Esophagus mucosa (tissue), 1 donor: ENCODE measurements around the gene KCMF1. TPM values are rescaled to one million over a fixed set of nuclear protein-coding genes. Genes with fewer than 3 reads are reported as not detected.

Experiments
- ATAC-seq: fragments of 200-7000 bp; cut with Tn5 transposase; one replicate; pipeline ENCODE4 v1.9.1; 2020
- total RNA-seq: library from RNA; stranded (reverse); gene quantifications from one replicate; pipeline ENCODE4 v1.2.4, GENCODE V29; 2023
- donor health status: DM: yes; HTN: yes; CAD: no.

Gene KCMF1
- total RNA-seq, 1 donor from 2014 or later: 80.7 TPM

- no peak for ATAC-seq
These were observed 14.3 kb upstream of the KCMF1 start for GRCh38 chr2:84956334-84957297.

GRCh38 chr2:84957771-84958134 lies 13.2 kb upstream of the KCMF1 start:
- ATAC-seq: no peak

- ATAC-seq: peak; percentile 96
These were observed 12.6 kb upstream of the KCMF1 start for GRCh38 chr2:84958135-84959059.

GRCh38 chr2:84959095-84959565 lies 11.8 kb upstream of the KCMF1 start:
- ATAC-seq: peak; percentile 41

GRCh38 chr2:84959566-84960506 lies 11.1 kb upstream of the KCMF1 start:
- no peak for ATAC-seq

GRCh38 chr2:84962917-84963316 lies 8.0 kb upstream of the KCMF1 start:
- no peak for ATAC-seq

GRCh38 chr2:84963323-84963691 lies 7.7 kb upstream of the KCMF1 start:
- no peak for ATAC-seq

GRCh38 chr2:84963692-84964405 lies 7.1 kb upstream of the KCMF1 start:
- no peak for ATAC-seq

- no peak for ATAC-seq
These were observed 6.4 kb upstream of the KCMF1 start for GRCh38 chr2:84964406-84965191.

- no peak for ATAC-seq
These were observed 5.8 kb upstream of the KCMF1 start for GRCh38 chr2:84965192-84965516.

- no peak for ATAC-seq
These were observed 5.1 kb upstream of the KCMF1 start for GRCh38 chr2:84965827-84966226.

GRCh38 chr2:84966731-84967130 lies 4.2 kb upstream of the KCMF1 start:
- ATAC-seq: no peak

- no peak for ATAC-seq
These were observed 1.3 kb upstream of the KCMF1 start for GRCh38 chr2:84969511-84970209.

- peak; percentile 71 for ATAC-seq
These were observed 622 bp upstream of the KCMF1 start for GRCh38 chr2:84970210-84970867.

GRCh38 chr2:84971510-84972206 lies 697 bp downstream of the KCMF1 start:
- peak; percentile 44 for ATAC-seq

- ATAC-seq: no peak
These were observed 1.3 kb downstream of the KCMF1 start for GRCh38 chr2:84972207-84972783.

GRCh38 chr2:84972932-84973331 lies 2.0 kb downstream of the KCMF1 start:
- ATAC-seq: no peak

- no peak for ATAC-seq
These were observed 9.5 kb downstream of the KCMF1 start for GRCh38 chr2:84980263-84980983.
